Body of pancreas (tissue), 4 donors: ENCODE data around the gene MRPL50.

Experiments used
- CTCF ChIP-seq, 7 experiments: fragments of 450-650 bp in 4 of 7; fragments of 200-600 bp in 3 of 7; sonication (generic) in 3 of 7; IDR thresholded peaks; one replicate each; pipeline ENCODE4 v1.5.1; 2016 to 2019; ENCODE audit warnings: antibody characterized with exemption in 7 of 7
- POLR2A ChIP-seq, 3 donors: fragments of 450-650 bp; IDR thresholded peaks; one replicate each; pipeline ENCODE4 v1.6.1; 2016; ENCODE audit warnings: antibody characterized with exemption in 3 of 3, mild to moderate bottlenecking in 2 of 3

- TF ChIP-seq POLR2A (IDR thresholded peaks at IDR 0.05): no peak
- TF ChIP-seq CTCF (IDR thresholded peaks at IDR 0.05): no peak
These were observed 38.7 kb downstream of the MRPL50 start for GRCh38 chr9:101359679-101360078.
